GM23338 (cell line): Measurements from ENCODE around the gene FRZB. TPM values are rescaled to one million over a fixed set of nuclear protein-coding genes. Genes with fewer than 3 reads are reported as not detected.

Source experiments
- ATAC-seq: fragments of 200-7000 bp; cut with Tn5 transposase; 3 replicates; pipeline ENCODE4 v1.9.1; 2020
- DNase-seq: peaks from one replicate; pipeline ENCODE4 v3.0.0-alpha.2; 2015; ENCODE audit warnings: low spot score
- H2AFZ ChIP-seq: fragments of 200-600 bp; sonication (generic); 2 replicates; pipeline ENCODE4 v1.8.0; 2016; ENCODE audit warnings: antibody characterized with exemption, mild to moderate bottlenecking, moderate library complexity
- H3F3A ChIP-seq: fragments of 200-600 bp; sonication (generic); replicated peaks from 2 replicates; pipeline ENCODE4 v1.8.0; 2017; ENCODE audit warnings: antibody characterized with exemption, mixed run types, low read depth
- H3K27ac ChIP-seq: fragments of 200-600 bp; sonication (generic); 2 replicates; pipeline ENCODE4 v1.6.1; 2016; ENCODE audit warnings: low read depth
- H3K27me3 ChIP-seq: fragments of 200-600 bp; sonication (generic); 2 replicates; pipeline ENCODE4 v1.8.0; 2016; ENCODE audit warnings: mild to moderate bottlenecking, mixed run types, moderate library complexity; ENCODE audit not compliant: insufficient read depth
- H3K36me3 ChIP-seq: fragments of 200-600 bp; sonication (generic); 2 replicates; pipeline ENCODE4 v1.8.0; 2016; ENCODE audit warnings: mild to moderate bottlenecking; ENCODE audit not compliant: insufficient read depth
- H3K4me1 ChIP-seq: fragments of 200-600 bp; sonication (generic); 2 replicates; pipeline ENCODE4 v1.8.0; 2016; ENCODE audit warnings: mild to moderate bottlenecking, moderate library complexity; ENCODE audit not compliant: insufficient read depth
- H3K4me2 ChIP-seq: fragments of 200-600 bp; sonication (generic); 2 replicates; pipeline ENCODE4 v1.7.1; 2017; ENCODE audit warnings: mixed run types
- H3K4me3 ChIP-seq: fragments of 200-600 bp; sonication (generic); 2 replicates; pipeline ENCODE4 v1.6.1; 2016; ENCODE audit warnings: mixed run types
- H3K79me2 ChIP-seq: fragments of 200-600 bp; sonication (generic); replicated peaks from 2 replicates; pipeline ENCODE4 v1.8.0; 2017; ENCODE audit warnings: mild to moderate bottlenecking; ENCODE audit not compliant: insufficient read depth
- H3K9me2 ChIP-seq: fragments of 200-600 bp; sonication (generic); 2 replicates; pipeline ENCODE4 v1.8.0; 2017; ENCODE audit not compliant: insufficient read depth
- H4K20me1 ChIP-seq: fragments of 200-600 bp; sonication (generic); replicated peaks from 2 replicates; pipeline ENCODE4 v1.8.0; 2017; ENCODE audit warnings: mild to moderate bottlenecking; ENCODE audit not compliant: insufficient read depth
- H3K27ac Mint-ChIP-seq: 2 replicates; pipeline ENCODE4 v1.8.0; 2020; ENCODE audit warnings: inconsistent platforms, mild to moderate bottlenecking, moderate library complexity, mixed read lengths
- H3K27me3 Mint-ChIP-seq: 3 replicates; pipeline ENCODE4 v1.8.0; 2022; ENCODE audit warnings: low read depth, mild to moderate bottlenecking, moderate library complexity, mixed read lengths, inconsistent platforms; ENCODE audit not compliant: insufficient read depth, poor library complexity
- H3K36me3 Mint-ChIP-seq: 3 replicates; pipeline ENCODE4 v1.8.0; 2021; ENCODE audit warnings: low read depth, mild to moderate bottlenecking, inconsistent platforms, moderate library complexity, mixed read lengths
- H3K4me1 Mint-ChIP-seq: 3 replicates; pipeline ENCODE4 v1.8.0; 2020; ENCODE audit warnings: mild to moderate bottlenecking, inconsistent platforms, mixed read lengths
- H3K4me3 Mint-ChIP-seq: 3 replicates; pipeline ENCODE4 v1.8.0; 2021; ENCODE audit warnings: moderate library complexity, mild to moderate bottlenecking, inconsistent platforms, mixed read lengths
- H3K9me3 Mint-ChIP-seq: 3 replicates; pipeline ENCODE4 v1.8.0; 2020; ENCODE audit warnings: moderate library complexity, mild to moderate bottlenecking, inconsistent platforms, mixed read lengths
- CREB1 ChIP-seq: fragments of 250-450 bp; sonication (Bioruptor Pico); IDR thresholded peaks from 2 replicates; pipeline ENCODE4 v1.5.0; 2020; ENCODE audit warnings: low read depth, mild to moderate bottlenecking, moderate library complexity
- CTCF ChIP-seq, 2 experiments: fragments of 200-600 bp in 1 of 2; sonication (generic) in 1 of 2; conservative IDR thresholded peaks; 2 replicates each; pipeline versions ENCODE4 v1.5.1 to v1.6.1; 2016 to 2017; ENCODE audit warnings: antibody characterized with exemption in 2 of 2, low read depth in 2 of 2, mild to moderate bottlenecking in 2 of 2, moderate library complexity in 1 of 2
- ETS1 ChIP-seq: IDR thresholded peaks from 2 replicates; pipeline ENCODE4 v1.6.1; 2016; ENCODE audit warnings: antibody characterized with exemption
- EZH2 ChIP-seq: fragments of 200-600 bp; sonication (generic); IDR thresholded peaks from one replicate; pipeline ENCODE4 v1.8.0; 2017; ENCODE audit warnings: antibody characterized with exemption, mild to moderate bottlenecking, low read depth; ENCODE audit not compliant: unreplicated experiment
- EZH2phosphoT487 ChIP-seq: fragments of 200-600 bp; sonication (generic); IDR thresholded peaks from one replicate; pipeline ENCODE4 v1.8.1; 2018; ENCODE audit warnings: antibody characterized with exemption; ENCODE audit not compliant: unreplicated experiment
- JUNB ChIP-seq: IDR thresholded peaks from one replicate; pipeline ENCODE4 v1.6.1; 2016; ENCODE audit warnings: antibody characterized with exemption; ENCODE audit not compliant: unreplicated experiment
- NANOG ChIP-seq: IDR thresholded peaks from 2 replicates; pipeline ENCODE4 v1.6.1; 2016; ENCODE audit warnings: antibody characterized with exemption, borderline replicate concordance
- POLR2AphosphoS5 ChIP-seq: IDR thresholded peaks from 2 replicates; pipeline ENCODE4 v1.6.1; 2016; ENCODE audit warnings: antibody characterized with exemption, low read depth
- REST ChIP-seq: IDR thresholded peaks from one replicate; pipeline ENCODE4 v1.6.1; 2018; ENCODE audit warnings: antibody characterized with exemption; ENCODE audit not compliant: unreplicated experiment
- STAT1 ChIP-seq: IDR thresholded peaks from one replicate; pipeline ENCODE4 v1.6.1; 2016; ENCODE audit warnings: antibody characterized with exemption; ENCODE audit not compliant: unreplicated experiment
- ZNF114 ChIP-seq: fragments of 250-450 bp; sonication (Bioruptor Pico); IDR thresholded peaks from 2 replicates; pipeline ENCODE4 v1.5.0; 2020; ENCODE audit warnings: mild to moderate bottlenecking, moderate library complexity
- ZNF331 ChIP-seq: fragments of 250-450 bp; sonication (Bioruptor Pico); IDR thresholded peaks from 2 replicates; pipeline ENCODE4 v1.5.0; 2020; ENCODE audit warnings: low read depth, mild to moderate bottlenecking, moderate library complexity
- ZNF462 ChIP-seq: fragments of 250-450 bp; sonication (Bioruptor Pico); IDR thresholded peaks from 2 replicates; pipeline ENCODE4 v1.5.0; 2020; ENCODE audit warnings: mild to moderate bottlenecking, moderate library complexity
- polyA plus RNA-seq: library from polyadenylated mRNA; unstranded; fragments of >200 nt; fragmentation: Nextera tagmentation; extraction: Ambion mirVana; gene quantifications from 2 replicates; pipeline ENCODE4 v1.2.1, GENCODE V29; 2016
- total RNA-seq: library from RNA; depleted of rRNA; stranded (reverse); fragments of >200 nt; shearing (Covaris generic); gene quantifications from 2 replicates; pipeline ENCODE4 v1.2.3, GENCODE V29; 2014

Gene FRZB
- total and polyA plus RNA-seq, 2 experiments from 2014 or later, result 0.52 to 1.2 TPM

GRCh38 chr2:182893666-182894065 lies 27.2 kb upstream of the FRZB start:
- Histone ChIP-seq H3K27ac (no peak overlapping the region), H3K4me1 (no peaks in the 10 kb centered on the region), H2AFZ (no peak overlapping the region), H3K79me2 (no peaks in the 10 kb centered on the region), H3K9me2 (no peaks in the 10 kb centered on the region), H3K4me2 (no peak overlapping the region), H4K20me1 (no peaks in the 10 kb centered on the region), H3K36me3 (no peaks in the 10 kb centered on the region), H3F3A (no peaks in the 10 kb centered on the region), H3K27me3 (no peaks in the 10 kb centered on the region), H3K4me3 (no peak overlapping the region)
- TF ChIP-seq CREB1 (CRISPR knock-in tag), result no peak
- TF ChIP-seq REST, result no peak
- no peak for TF ChIP-seq POLR2AphosphoS5
- no peak for TF ChIP-seq ETS1
- no peak for TF ChIP-seq ZNF462 (CRISPR knock-in tag)
- no peak for TF ChIP-seq CTCF (conservative IDR thresholded peaks at IDR 0.05; ENCODE audit: low read depth in 2 of 2)
- TF ChIP-seq NANOG, result no peak
- TF ChIP-seq STAT1, result no peak
- TF ChIP-seq EZH2, result no peak
- no peak for TF ChIP-seq EZH2phosphoT487
- TF ChIP-seq ZNF331 (CRISPR knock-in tag), result no peak
- TF ChIP-seq JUNB, result no peak
- TF ChIP-seq ZNF114 (CRISPR knock-in tag), result no peak
- ATAC-seq, result no peak
- Mint-ChIP-seq H3K4me3 (no peak overlapping the region), H3K27ac (no peak overlapping the region), H3K36me3 (no peaks in the 10 kb centered on the region), H3K27me3 (peaks cover 2% of the 10 kb centered on the region), H3K4me1 (no peaks in the 10 kb centered on the region), H3K9me3 (no peaks in the 10 kb centered on the region; the same call in 2 of the 3 replicates)
- DNase-seq, result no peak
